Lower leg skin (tissue), 3 donors: Measurements from ENCODE around the gene IRX4.

Experiments used
- POLR2A ChIP-seq, 2 donors: fragments of 450-650 bp; IDR thresholded peaks; one replicate each; pipeline ENCODE4 v1.6.1; 2016 to 2017; ENCODE audit warnings: antibody characterized with exemption in 2 of 2, mild to moderate bottlenecking in 1 of 2, moderate library complexity in 1 of 2
- TF ChIP-seq, protein P1 (sequence below), 3 donors: fragments of 450-650 bp; IDR thresholded peaks; one replicate each; pipeline ENCODE4 v1.5.1; 2016; ENCODE audit warnings: antibody characterized with exemption in 3 of 3, mild to moderate bottlenecking in 3 of 3, moderate library complexity in 2 of 3

DNA sequence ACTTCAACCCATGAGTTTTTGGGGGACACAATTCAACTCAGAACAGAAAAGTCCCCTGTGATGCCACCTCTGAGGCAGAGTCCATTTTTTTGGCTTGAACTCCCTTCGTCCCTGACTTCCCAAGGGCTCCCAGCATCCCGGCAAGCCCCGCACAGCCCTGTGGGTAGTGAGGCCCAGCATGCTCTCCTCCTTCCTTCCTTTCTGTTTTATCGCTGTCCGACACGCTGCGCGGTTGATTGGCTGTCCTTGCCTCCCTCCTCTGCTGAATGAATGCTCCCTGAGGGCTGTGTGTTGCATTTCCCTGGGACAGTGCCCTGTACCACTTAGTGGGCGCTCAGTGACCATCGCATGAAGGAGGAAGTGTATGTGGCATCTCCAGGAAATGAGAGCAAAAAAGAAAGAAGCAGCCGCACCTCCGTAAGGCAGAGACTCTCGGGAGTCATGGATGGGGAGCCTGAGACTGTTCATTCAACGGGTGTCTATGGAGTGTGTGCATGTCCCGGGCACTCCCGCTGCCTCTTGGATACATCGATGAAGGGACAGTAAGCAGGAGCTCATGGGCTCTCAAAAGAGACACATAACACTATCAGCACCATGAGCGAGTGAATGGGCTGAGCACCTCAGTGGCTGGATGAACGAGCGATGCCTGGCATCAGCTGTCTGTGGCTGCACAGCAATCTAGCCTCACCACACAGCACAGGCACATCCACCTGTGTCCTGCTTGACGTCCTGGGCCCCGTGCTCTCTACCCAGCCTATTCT lies 10.1 kb upstream of the IRX4 start:
- TF ChIP-seq, protein P1, sequence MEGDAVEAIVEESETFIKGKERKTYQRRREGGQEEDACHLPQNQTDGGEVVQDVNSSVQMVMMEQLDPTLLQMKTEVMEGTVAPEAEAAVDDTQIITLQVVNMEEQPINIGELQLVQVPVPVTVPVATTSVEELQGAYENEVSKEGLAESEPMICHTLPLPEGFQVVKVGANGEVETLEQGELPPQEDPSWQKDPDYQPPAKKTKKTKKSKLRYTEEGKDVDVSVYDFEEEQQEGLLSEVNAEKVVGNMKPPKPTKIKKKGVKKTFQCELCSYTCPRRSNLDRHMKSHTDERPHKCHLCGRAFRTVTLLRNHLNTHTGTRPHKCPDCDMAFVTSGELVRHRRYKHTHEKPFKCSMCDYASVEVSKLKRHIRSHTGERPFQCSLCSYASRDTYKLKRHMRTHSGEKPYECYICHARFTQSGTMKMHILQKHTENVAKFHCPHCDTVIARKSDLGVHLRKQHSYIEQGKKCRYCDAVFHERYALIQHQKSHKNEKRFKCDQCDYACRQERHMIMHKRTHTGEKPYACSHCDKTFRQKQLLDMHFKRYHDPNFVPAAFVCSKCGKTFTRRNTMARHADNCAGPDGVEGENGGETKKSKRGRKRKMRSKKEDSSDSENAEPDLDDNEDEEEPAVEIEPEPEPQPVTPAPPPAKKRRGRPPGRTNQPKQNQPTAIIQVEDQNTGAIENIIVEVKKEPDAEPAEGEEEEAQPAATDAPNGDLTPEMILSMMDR (IDR thresholded peaks at IDR 0.05) = no peak
- TF ChIP-seq POLR2A (IDR thresholded peaks at IDR 0.05) = no peak
